Measurements from ENCODE around the gene SORBS2. TPM values are rescaled to one million over a fixed set of nuclear protein-coding genes. Genes with fewer than 3 reads are reported as not detected.

SORBS2 gene
- total RNA-seq, 1 experiment from 2014 or later, result 3.3 TPM

- no peak for DNase-seq (ENCODE audit: low read depth)
These were observed 224.4 kb downstream of the SORBS2 start for GRCh38 chr4:185587427-185588161.

- no peak for DNase-seq (ENCODE audit: low read depth)
These were observed 225.0 kb downstream of the SORBS2 start for GRCh38 chr4:185587030-185587426.

- no peak for DNase-seq (ENCODE audit: low read depth)
These were observed 226.8 kb downstream of the SORBS2 start for GRCh38 chr4:185585211-185585610.

- DNase-seq (ENCODE audit: low read depth), result no peak
These were observed 228.2 kb downstream of the SORBS2 start for GRCh38 chr4:185583813-185584212.

- no peak for DNase-seq (ENCODE audit: low read depth)
These were observed 229.2 kb downstream of the SORBS2 start for GRCh38 chr4:185582651-185583400.

- DNase-seq (ENCODE audit: low read depth), result no peak
These were observed 231.3 kb downstream of the SORBS2 start for GRCh38 chr4:185580699-185581098.

GRCh38 chr4:185578284-185578683, 233.7 kb downstream of the SORBS2 start:
- no peak for DNase-seq (ENCODE audit: low read depth)

GRCh38 chr4:185576962-185577950, 234.7 kb downstream of the SORBS2 start:
- DNase-seq (ENCODE audit: low read depth), result no peak

- DNase-seq (ENCODE audit: low read depth), result no peak
These were observed 235.6 kb downstream of the SORBS2 start for GRCh38 chr4:185576314-185576961.

GRCh38 chr4:185573651-185574199, 238.3 kb downstream of the SORBS2 start:
- DNase-seq (ENCODE audit: low read depth), result peak; percentile 82

- no peak for DNase-seq (ENCODE audit: low read depth)
These were observed 241.3 kb downstream of the SORBS2 start for GRCh38 chr4:185570727-185571126.

- peak; percentile 39 for DNase-seq (ENCODE audit: low read depth)
These were observed 244.3 kb downstream of the SORBS2 start for GRCh38 chr4:185567381-185568376.

- peak; percentile 67 for DNase-seq (ENCODE audit: low read depth)
These were observed 245.0 kb downstream of the SORBS2 start for GRCh38 chr4:185566972-185567371.

GRCh38 chr4:185566425-185566824, 245.6 kb downstream of the SORBS2 start:
- no peak for DNase-seq (ENCODE audit: low read depth)

- DNase-seq (ENCODE audit: low read depth), result no peak
These were observed 246.3 kb downstream of the SORBS2 start for GRCh38 chr4:185565696-185566095.

- no peak for DNase-seq (ENCODE audit: low read depth)
These were observed 247.6 kb downstream of the SORBS2 start for GRCh38 chr4:185564349-185564748.

GRCh38 chr4:185562531-185562930, 249.5 kb downstream of the SORBS2 start:
- DNase-seq (ENCODE audit: low read depth), result no peak

- no peak for DNase-seq (ENCODE audit: low read depth)
These were observed 251.7 kb downstream of the SORBS2 start for GRCh38 chr4:185560316-185560715.

- DNase-seq (ENCODE audit: low read depth), result peak; percentile 87
These were observed 252.1 kb downstream of the SORBS2 start for GRCh38 chr4:185559915-185560281.

Measured in Daoy (cell line).